Activated CD8-positive, alpha-beta memory T cell treated with anti-CD3 and anti-CD28 coated beads, Interleukin-2, amount 50 U/mL, for 1 hour (primary cell): ENCODE data around the gene HBS1L.
"Not testable (repeated sequence)": the region's sequence is repeated elsewhere in the genome, so short reads cannot be mapped to it uniquely, and the experiment has no call there.

Experiments used
- DNase-seq: peaks from one replicate; pipeline ENCODE4 v3.0.0-alpha.2; 2020; ENCODE audit errors: extremely low read depth

The HBS1L gene

DNA sequence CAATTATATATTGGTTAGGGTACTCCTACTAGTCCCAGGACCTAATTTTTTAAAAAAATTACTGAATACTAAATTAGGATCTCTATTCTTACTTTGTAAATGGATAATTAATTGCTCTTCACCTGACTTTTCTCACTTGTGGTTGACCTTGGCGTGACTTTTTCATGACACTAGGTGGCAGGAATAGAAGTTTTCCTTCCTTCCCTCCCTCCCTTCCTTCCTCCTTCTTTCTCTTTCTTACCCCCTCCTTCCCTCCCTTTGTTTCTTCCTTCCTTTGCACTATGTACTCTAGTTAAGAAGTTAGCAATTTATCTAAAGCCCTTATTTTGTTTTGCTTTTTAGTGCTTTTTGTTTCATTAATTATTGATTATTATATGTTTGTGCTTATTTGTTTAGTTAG is 20.4 kb upstream of the HBS1L start:
- no peak for DNase-seq

DNA sequence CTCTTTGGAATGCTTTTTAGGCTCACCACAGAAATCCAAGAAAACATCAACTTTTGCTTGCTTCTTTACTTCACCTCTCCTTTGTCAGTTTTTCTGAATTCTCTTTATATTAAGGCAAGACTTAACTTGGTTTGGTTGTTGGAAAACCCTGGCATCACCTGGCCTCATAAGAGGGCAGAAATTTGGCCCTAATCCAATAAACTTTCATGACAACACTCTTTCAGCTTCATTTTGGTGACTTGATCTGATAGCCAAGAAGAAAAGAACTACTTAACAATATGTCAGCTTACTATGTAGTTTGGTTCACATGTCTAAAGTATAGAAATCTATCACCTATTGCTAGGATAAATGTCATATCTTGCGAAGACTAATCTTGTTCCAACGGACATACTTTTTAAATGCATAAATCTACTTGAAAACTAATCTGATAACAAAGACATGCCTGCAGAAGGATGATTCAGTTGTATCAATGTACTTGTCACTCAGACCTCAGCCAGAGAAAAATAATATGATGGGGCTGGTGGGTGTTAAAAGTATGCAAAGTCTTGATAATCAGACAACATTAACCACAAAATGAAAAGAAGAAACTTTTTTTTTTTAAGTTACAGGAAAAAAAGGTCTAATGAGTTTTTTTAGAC is 19.3 kb upstream of the HBS1L start:
- DNase-seq = no peak

DNA sequence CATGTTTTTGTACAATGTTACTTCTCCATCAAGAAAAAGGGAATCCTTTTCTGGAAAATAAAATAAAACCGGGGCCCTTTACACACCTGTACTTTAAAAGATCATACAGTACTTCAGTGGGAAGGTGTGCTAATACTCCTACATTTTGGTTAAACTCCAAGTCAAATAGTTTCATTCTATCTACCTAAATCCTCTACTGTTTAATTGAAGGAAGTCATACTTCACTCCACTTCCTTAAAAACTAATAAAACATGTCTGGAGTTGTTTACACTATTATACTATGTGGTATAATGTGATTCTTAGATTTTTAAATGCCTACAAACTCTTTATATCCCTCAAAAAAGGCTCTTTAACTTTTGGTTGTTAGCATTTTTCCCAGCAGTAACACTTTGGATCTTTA is 18.6 kb upstream of the HBS1L start:
- no peak for DNase-seq

GRCh38 chr6:135072753-135073152 is 18.1 kb upstream of the HBS1L start:
- DNase-seq = no peak

DNA sequence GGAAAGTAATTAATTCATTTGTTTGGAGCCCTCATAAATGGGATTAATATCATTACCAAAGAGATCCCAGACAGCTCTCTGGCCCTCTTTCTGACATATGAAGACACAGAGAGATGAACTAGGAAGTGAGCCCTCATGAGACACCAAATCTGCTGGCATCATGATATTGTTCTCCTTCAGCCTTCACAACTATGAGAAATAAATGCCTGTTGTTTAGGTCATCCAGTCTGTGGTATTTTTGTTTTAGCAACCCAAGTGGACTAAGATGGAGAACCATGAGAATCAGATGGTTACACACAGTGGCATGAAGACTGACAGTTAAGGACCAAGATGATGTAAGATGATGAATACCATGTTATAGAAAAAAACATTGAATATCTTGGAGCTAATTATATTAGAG is 16.9 kb upstream of the HBS1L start:
- no peak for DNase-seq

- DNase-seq = no peak
These were observed 13.3 kb upstream of the HBS1L start for GRCh38 chr6:135067911-135068310.

DNA sequence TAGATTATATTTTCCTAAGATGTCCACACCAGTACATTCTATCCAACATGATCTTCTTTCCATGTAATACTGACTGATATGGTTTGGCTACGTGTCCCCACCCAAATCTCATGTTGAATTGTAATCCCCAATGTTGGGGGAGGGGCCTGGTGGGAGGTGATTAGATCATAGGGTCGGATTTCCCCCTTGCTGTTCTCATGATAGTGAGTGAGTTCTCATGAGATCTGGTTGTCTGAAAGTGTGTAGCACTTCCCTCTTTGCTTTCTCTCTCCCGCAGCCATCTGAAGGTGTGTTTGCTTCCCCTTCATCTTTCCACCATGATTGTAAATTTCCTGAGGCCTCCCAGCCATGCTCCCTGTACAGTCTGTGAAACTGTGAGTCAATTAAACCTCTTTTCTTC is 12.2 kb upstream of the HBS1L start:
- DNase-seq = no peak

DNA sequence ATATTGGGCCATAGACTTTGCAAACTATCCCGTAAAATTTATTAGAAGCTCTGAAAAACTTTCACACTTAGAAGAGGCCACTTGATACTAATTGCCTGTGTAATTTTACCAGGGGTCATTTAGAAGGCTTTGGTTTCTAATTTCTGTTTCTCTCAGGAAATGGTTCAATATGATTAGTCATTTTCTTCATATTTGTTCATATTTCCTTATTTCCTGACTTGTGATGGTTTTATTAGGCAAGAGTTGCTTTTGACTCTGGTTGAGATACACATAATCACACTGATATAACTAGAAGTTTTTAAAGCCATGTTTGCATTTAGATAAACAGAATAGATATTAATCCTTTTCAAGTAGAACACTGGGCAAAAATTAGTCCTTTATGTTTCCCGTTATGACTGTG is 11.8 kb upstream of the HBS1L start:
- DNase-seq = no peak

DNA sequence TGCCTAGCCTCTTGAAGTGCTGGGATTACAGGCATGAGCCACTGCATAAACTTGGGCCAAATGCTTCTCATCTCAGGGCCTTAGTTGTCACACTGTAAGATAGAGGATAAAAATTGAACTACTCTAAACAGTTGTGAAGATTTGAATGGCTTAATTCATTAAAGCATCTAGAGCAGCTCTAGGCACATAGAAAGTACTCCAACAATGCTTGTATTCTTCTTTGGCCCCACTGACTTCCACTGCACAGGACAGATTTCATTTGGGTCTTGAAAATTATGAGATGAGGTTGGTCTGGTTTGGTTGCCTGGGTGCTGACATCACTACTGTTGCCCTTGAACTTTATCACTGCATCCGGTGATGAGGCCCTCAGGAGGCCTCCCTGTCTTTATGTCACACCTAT is 10.0 kb upstream of the HBS1L start:
- no peak for DNase-seq

- no peak for DNase-seq
These were observed 9.3 kb upstream of the HBS1L start for GRCh38 chr6:135063926-135064325.

- DNase-seq = no peak
These were observed 8.1 kb upstream of the HBS1L start for GRCh38 chr6:135062735-135063134.

- no peak for DNase-seq
These were observed 5.5 kb upstream of the HBS1L start for GRCh38 chr6:135060076-135060475.

GRCh38 chr6:135058299-135058698 is 3.7 kb upstream of the HBS1L start:
- not testable (repeated sequence) for DNase-seq

DNA sequence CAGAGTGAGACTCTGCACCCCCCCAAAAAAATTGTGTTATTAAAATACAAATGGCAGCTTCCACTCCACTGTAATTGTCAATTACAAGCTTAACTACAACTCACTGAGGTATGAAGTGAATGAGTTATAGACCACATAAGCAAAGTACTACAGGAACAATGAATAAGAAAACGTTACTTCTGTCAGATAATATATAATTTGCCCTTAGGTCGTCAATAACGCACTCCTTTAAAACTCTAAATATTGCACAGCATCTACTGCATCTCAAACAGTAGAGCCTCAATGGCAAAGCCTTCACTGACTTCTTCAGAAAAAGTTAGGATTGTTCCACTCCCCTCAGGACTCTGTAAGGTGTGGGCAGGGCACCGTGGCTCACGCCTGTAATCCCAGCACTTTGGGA is 2.0 kb upstream of the HBS1L start:
- DNase-seq = no peak

DNA sequence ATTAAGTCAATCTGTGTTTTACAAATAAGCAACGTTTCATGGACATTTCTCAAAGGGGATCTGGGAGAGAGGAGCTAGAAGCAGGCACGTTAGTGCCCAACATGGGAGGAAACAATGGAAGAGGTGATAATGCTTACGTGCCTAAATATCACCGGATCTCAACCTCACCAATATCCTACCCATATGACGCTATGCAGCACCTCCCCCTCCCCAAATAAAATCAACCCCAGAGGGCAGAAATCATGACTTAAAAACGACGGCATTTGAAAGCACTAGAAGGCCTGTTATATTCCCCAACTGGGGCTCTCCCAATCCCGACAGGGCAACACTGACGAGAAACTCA is 425 bp downstream of the HBS1L start:
- DNase-seq = no peak

- DNase-seq = no peak
These were observed 1.2 kb downstream of the HBS1L start for GRCh38 chr6:135053406-135053805.

- DNase-seq = no peak
These were observed 1.7 kb downstream of the HBS1L start for GRCh38 chr6:135052939-135053338.

- no peak for DNase-seq
These were observed 5.7 kb downstream of the HBS1L start for GRCh38 chr6:135048915-135049314.

DNA sequence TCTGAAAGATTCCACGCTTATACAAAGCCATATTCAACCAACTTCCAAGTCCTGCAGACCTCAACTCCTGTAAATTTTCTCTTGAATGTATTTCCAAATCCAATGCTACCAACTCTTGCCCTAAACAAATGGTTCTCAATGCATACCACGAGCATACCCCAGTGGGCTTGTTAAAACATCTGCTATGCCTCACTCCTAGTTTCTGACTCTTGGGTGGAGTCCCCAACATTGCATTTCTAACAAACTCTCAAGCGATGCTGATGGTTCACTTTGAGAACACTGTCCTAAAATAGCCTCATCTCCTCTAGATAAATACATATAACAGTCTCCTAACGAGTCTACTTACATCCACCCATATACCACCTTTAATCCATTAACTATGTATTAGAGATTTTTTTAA is 7.3 kb downstream of the HBS1L start:
- no peak for DNase-seq

DNA sequence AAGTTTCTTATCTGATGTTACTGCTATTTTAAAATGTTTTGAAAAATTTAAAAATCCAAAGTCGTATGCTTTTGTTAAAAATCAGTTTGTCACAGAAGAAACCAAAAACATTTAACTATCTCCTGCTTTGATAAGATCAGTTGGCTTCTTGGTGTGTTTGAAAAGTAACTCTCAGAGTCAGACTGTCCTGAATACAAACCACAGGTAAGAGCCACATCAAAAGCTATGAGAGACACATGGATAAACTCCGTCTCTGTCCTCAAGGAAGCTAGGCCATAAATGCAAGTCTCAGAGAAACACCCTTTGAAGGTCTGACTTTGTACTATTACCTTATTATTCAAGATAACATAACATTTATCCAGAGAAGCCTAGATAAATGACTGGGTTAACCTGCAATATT is 7.7 kb downstream of the HBS1L start:
- DNase-seq = no peak

- no peak for DNase-seq
These were observed 10.0 kb downstream of the HBS1L start for GRCh38 chr6:135044639-135045038.

DNA sequence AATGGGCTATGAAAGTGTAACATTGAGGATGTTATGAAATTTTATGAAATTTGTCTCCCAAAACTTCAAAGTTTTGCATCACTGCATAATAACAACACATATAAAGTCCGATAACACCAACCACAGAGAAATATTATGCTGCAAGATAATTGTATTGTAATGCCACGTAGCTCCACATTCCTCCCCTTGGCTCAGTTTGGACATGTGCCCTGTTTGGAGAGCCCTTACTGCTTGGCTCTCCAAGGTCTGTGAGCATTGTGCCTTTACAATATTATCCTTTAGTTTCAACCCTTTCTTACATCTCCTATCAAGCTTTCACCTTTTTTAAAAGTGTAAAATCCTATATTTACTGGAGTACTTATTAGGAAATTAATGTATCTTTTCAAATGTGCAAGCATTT is 10.8 kb downstream of the HBS1L start:
- no peak for DNase-seq

GRCh38 chr6:135043364-135043763 is 11.3 kb downstream of the HBS1L start:
- DNase-seq = no peak

- no peak for DNase-seq
These were observed 16.3 kb downstream of the HBS1L start for GRCh38 chr6:135038335-135038734.

DNA sequence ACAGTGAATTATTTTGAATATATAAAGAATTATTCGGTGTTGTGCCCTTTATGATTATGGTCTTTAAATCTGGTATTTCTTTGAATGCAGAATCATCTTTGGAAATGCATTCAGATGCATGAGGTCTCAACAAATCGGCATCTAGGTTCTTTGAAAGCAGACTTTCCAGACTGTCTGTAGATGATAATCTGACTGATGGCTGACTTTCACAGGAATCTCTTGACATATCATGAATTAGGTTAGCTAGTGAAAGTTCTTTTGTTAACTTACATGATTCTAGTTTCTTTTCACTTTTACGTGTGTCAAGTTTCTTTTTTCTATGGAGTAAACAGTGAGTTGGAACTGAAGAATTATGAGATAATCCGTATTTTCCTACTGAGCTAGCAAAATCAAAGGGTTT is 17.1 kb downstream of the HBS1L start:
- no peak for DNase-seq
